GM19397 (cell line): Measurements from ENCODE around the gene CDKN2B-AS1.

Experiments
- ATAC-seq: cut with Tn5 transposase; IDR thresholded peaks from one replicate; pipeline ENCODE4 v1.9.1; 2021; ENCODE audit warnings: mild to moderate bottlenecking, moderate library complexity; ENCODE audit not compliant: unreplicated experiment

The CDKN2B-AS1 gene

DNA sequence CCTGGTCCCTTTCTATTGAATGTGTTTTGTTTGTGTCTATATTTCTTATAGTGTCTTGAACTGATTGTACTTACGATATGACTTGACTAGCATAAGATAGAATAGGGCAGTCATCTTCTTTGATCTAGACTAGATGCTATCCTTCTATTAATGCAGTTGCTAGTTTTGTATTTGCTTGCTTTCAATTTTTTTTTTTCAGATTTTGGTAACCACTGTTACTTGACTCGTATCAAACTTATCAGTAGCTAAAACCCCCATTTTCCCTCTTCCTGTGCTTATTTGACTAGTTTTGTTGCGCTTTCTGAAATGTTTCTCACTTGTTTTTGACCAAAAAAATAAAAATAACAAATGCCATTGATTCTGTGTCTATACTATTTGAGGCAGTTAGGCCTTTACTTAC is 83.5 kb downstream of the CDKN2B-AS1 start:
- no peak for ATAC-seq

DNA sequence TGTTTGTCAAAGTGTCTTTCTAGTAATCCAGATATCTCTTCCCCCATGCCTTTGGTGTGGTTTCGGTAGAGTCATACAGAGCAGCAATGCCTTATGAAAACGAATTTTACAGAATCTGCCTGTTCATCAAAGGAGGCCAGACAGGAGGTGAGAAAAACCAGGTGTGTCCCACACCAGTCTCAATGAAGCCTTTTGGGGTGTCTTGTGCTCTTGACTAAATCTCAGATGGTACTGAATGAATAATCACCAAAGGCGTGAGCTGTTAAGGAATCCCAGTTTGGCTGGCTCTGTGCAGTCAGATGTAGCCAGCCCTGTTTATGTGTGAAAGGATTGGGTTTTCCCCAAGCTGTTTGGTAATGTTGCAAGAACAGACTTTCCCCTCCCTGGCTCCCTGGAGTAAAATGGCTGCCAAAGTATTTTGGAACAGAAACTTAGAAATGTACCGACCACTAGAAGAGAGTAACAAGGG is 85.3 kb downstream of the CDKN2B-AS1 start:
- peak; percentile 91 for ATAC-seq

DNA sequence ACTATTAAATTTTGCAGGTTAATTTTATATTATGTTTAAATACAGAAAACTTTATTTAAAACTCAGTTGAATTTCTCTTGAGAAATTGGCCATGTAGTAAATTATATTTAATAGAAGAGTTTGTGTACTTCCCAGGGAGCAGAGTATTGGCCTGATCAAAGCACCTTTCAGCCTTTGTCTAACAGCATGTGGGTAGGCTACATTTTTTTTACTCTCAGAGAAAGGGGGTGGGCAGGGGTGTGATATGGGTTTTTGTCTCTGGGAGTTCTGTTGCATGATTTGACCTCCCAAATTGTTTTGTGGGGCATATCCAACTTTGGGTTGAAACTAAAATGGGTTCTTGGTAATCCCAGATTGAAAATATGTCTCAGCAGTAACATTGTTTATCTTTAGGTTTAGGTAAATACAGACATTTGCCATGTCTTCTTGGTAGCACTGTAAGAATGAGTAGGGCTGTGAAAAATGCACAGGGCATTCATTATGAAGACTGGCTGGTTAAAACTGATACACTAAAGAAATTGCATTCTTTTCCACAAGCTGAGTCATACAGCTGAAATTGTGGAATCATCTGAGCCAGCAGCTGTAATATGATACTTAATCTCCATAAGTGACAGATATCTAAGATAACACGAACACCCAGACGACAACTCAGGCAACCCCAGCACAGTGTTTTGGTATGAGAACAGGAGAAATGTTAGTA is 89.9 kb downstream of the CDKN2B-AS1 start:
- no peak for ATAC-seq

DNA sequence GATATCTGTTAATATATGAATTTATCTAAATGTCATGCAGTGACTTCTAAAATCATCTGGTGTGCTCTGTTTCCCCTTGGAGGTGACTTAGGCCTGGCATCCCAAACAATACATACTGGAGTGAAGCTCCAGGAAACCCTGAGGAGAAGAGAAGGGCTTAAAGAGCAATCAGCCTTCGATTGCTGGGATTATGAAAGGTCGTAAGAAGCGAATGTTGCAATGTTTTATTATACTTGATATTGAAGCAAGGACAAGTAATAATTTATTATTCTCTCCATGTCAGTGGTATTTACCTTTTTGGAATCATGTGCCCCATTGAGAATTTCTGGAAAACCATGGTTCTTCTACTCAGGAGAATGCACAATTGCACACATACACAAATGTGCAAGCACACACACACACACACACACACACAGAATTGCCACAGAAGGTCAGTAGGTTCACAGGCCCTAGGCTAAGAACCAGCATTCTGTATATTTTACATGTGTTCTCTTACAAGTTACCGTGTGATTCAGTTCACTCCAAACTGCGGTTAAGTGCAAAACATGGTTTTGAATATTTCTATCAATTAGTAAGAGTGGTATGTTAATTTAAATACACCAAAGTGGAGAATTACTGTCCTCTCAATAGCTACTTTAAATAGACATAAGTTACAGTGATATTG is 93.6 kb downstream of the CDKN2B-AS1 start:
- no peak for ATAC-seq

DNA sequence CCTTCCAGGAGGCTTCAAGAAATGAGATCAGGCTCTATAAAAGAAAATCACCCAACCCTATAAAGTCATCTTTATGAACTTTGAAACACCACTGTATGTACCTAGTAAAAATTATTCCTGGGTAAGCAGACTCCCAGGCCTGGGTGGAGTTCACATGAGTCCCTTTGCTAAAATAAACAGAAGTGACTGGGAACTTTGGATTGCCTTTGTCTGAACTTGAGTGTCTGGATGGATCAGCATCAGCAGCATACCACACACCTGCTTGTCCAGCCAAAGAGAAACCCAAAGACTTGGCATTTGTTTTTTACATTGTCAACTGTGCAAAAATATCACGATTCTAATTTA is 94.1 kb downstream of the CDKN2B-AS1 start:
- no peak for ATAC-seq

DNA sequence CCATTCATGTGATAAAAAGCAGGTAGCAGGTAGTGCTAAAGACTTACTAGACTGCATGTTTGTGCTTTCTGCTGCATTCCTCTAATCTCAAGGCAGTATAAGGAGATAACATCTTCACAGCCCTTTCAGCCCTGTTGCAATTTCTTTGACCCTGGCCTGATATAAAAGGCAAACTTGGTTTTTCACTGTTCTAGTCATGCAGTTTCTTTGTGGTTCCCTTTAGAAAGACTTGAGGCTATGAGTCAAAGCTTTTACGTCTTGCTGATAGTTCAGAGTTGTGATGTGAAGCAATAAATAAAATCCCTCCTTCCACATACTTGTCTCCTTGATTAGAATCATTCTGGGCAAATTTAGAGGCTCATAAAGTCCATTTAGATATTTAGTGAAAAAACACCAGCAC is 103.1 kb downstream of the CDKN2B-AS1 start:
- ATAC-seq, result no peak

DNA sequence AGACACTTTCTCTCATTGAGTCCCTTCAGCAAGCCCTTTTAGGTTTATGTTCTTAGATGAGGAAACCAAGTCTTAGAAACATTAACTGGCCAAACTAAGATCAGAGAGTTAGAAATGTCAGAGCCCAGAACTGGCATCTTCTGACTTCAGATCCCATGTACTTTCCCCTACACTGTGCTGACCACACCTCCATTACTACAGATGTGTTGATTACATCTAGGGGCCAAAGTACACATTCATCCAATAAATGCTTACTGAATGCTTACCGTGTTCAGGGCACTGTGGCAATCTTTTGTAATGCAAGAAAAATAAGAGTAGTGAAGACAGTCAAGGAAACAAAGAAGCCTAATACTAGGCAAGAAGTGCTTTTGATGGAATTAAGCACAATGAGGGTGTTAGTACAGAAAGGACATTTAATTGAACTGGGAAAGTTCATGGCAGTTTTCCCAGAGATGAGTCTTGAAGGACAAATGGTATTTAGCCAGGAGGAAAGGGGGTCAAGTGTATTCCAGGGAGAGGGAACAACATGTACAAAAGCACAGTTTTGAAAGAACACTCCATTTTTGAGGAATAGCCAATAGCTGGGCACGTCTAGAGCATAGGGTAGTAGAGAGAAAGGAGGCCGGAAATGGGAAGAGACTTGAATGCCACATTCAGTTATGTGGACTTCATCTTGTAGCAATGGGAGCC is 104.2 kb downstream of the CDKN2B-AS1 start:
- ATAC-seq, result no peak

DNA sequence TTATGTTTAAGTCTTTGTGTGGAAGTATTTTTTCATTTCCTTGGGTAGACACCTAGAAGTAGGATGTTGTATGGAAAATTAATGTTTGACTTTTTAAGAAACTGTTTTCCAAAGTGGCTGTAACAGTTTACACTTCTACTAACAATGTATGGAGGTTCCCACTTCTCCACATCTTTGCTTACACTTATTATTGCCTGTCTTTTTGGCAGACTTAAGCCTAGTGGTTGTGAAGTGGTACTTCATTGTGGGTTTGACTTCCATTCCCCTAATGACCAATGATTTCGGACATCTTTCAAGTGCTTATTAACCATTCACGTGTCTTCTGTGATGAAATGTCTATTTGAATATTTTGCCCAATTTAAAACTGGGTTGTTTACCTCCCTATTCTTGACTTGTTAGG is 106.0 kb downstream of the CDKN2B-AS1 start:
- ATAC-seq, result no peak

DNA sequence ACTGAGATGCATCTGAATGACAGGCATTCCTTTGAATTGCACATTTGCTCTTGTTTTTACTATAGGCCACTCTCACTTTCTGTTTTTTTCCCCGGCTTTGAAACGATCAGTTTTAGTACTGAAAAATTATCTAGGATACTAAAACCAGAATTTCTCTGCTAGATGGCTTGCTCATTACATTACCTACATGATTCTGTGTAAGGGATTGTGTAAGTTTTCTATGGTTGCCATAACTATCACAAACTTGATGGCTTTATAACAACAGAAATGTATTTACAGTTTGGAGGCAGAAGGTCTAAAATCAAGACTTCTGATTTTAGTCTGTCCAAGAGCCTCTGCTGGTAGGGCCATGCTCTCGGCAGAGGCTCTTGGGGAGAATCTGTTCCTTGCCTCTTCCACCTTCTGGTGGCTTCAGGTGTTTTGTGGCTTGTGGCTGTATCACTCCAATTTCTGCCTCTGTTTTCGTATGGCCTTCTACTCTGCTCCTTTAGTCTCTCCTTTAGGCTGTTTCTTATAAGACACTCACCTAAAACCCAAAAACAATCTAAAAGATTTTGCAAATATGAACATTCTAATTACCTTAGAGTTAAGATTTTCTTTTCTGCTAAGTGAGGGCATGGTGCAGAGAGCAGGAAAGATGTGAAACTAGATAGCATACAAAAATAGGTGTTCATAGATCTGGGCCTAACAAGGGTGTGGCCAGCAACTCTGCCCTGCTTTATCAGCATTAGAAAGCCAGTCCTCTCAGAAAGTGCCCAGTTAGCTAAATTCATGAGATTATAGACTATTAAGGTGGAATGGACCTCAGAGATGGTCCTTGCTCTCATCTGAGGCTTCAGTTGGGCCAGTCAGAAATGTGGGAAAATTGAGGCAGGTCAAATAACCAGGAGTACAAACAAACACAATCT is 107.8 kb downstream of the CDKN2B-AS1 start:
- no peak for ATAC-seq

DNA sequence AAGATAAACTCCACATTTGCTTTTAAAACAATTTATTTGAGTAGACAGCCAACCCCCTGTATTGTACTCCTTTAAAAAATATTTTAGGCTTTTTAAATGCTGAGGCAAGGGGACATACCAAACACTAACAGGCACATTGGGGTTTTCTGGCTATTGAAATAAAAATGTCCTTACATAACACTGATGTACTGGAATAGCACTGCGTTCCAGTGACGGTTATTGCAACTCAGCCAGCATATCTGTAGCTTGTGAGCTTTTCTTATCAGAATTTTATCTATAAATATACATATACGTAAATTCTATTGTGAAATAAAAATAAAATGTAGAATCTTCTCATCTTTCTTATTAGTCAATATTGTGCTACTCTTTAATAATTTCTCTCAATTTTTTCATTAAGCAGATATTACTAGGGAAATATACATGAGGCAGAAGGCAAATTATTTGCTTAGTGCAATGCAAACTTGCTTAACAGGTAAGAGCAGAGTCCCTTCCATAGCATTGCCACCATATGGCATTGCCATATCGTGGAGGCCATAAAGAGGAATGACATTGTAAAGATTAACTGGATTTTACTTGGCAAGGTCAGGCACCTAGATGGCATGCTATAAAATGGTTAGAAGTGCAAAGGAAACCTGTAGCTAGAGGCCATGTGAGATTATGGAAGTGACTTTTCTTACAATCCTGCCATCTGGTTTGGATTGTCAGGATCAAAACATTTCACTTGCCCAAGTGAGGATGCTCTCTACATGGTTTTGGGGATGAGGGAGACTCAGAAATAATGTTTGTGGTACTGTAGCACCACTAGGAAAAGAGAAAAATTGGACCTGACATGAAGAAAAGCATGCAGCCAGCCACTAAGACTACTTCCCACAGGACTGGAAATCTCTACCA is 109.3 kb downstream of the CDKN2B-AS1 start:
- no peak for ATAC-seq

DNA sequence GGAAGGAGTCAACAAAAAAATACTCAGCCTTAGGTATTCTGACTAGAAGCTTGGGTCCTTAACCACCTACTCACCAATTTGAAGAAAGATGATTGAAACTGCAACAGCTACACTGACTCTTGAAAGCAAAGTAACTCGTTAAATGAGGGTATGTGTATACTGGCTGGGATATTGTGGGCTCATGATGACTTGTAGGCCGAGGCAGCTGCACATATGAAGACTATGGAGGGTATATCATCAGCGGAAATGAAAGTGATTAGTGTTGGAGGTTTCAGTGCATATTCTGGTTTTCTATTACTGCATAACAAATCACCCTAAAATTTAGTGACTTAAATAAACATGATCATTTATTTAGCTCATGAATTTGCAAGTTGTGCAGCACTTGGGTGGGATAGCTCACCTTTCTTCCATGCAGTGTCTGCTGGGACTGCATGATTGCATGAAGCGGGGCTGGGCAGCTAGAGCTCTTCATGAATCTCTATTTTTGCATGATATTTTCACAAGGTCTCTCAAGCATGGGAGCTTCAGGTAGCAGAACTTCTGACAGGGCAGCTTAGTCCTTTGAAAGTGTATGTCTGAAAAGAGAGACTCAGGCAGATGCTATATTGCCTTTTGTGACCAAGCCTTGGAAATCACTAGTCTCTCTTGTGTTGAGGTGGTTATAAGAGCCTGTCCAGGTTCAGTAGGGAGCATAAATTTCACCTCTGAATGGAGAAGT is 110.6 kb downstream of the CDKN2B-AS1 start:
- peak; percentile 98 for ATAC-seq

DNA sequence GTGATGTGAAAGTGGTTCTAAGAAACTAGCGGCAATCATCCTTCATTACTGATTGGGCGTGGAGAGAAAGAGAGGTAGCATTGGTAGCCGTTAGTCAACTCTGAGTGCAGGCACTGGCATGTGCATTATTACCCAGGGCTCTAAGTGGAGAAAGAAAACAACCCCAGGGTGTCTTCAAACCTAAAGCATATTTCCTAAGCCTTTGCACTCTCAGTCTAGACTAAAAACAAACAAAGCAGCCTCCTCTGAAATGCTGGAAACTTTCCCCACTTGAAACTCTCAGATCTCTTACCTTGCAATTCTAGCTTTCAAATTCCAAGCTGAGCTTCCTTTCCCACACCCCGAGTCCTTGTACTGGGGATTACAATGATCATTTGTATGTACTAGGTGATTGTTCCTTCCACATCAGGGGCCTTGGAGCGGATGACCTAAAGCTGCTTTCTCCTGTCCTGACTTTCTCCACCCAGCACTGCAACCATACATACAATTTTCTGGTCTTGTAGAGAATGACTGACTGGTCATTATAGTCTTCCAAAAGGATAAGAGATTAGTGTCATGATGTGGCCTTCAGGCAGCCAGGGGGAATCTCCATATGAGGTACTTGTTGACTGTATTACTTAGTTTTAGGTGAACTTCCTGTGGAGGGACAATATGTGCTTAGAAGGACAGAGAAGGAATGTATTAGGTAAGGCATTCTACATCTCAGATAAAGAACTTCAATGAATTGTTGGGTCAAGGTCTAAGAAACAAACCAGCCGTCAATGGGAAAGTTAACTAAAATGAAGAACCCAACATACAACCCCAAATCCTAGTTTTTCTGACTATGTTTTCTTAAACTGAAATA is 112.8 kb downstream of the CDKN2B-AS1 start:
- no peak for ATAC-seq

DNA sequence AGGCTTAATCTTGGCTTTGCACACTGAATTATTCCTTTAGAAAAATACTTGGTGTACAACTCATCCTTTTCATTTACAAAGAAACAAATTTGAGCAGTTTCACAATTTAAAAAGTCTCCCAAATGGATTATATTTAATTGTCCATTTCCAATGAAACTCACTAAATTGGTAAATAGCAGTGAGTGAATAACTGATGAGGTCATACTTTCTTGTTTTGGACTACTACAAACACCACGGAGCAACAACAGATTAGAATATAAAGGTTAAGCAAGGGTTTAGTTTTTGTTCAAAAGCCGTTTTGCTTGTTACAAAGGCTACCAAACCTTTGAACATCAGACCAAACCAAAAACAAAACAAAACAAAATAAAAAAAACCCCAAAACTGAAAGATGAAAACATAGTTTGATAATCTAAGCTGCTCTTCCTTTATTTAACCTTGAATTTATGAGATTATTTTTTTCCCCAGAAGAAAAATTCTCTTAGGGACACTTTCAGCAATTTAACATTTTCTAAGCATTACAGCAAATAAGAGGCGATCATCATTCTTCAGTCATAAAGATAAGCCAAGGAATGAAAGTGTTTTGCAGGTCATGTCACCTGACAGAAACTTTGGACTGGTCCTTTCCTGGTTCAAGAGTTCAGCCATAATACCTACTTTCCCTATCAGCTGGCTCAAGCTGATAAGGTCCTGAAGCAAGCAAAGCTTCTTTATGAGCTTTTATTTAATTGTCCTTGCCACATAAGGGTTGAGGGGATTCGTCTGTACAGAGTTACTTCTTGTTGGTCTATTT is 114.2 kb downstream of the CDKN2B-AS1 start:
- no peak for ATAC-seq

DNA sequence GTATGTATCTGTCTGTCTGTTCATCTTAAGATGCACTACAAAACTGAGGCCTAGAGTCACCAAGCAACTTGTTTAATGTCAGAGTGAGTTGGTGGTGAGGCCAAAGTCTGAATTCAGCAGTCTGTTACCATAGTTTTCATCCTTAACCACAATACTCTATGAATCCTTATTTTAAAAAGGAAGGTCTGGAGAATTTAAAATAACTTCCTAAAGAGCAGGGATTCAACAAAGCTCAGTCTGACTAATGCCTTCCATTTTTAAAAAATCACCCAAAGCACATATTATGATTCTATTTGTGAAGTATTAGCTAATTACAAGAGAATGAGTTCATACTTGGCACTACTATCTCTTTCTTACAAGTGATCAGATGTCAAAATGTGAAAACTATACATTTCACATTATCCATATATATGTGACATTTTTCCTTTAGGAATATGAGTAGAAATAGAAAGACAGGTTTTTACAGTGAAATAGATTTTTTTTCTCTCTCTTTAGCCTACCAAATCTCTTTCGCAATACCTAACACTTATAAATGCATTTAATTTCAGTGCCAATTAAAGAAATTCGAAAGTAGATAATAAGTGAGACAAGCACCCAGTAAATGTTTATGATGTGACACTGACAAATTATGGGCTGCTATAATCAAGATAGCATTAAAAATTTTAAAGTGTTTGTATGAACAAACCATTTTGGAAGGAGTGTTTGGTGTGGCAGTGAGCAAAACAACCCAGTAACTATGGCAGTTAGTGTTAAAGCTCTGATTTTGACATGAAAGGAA is 116.8 kb downstream of the CDKN2B-AS1 start:
- no peak for ATAC-seq

DNA sequence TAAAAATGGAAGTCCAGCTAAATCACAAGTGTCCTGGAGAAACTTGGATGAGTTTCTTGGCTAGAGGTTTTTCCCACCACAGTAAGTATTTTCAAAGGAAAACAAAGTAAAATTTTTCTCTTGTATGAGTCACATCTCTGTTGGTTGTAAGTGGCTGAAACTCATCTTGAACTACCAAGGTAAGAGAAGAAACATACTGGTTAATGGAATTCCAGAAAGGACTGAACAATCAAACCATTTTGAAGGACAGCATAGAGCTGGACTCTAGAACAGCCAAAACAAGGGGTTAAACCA is 117.3 kb downstream of the CDKN2B-AS1 start:
- no peak for ATAC-seq

DNA sequence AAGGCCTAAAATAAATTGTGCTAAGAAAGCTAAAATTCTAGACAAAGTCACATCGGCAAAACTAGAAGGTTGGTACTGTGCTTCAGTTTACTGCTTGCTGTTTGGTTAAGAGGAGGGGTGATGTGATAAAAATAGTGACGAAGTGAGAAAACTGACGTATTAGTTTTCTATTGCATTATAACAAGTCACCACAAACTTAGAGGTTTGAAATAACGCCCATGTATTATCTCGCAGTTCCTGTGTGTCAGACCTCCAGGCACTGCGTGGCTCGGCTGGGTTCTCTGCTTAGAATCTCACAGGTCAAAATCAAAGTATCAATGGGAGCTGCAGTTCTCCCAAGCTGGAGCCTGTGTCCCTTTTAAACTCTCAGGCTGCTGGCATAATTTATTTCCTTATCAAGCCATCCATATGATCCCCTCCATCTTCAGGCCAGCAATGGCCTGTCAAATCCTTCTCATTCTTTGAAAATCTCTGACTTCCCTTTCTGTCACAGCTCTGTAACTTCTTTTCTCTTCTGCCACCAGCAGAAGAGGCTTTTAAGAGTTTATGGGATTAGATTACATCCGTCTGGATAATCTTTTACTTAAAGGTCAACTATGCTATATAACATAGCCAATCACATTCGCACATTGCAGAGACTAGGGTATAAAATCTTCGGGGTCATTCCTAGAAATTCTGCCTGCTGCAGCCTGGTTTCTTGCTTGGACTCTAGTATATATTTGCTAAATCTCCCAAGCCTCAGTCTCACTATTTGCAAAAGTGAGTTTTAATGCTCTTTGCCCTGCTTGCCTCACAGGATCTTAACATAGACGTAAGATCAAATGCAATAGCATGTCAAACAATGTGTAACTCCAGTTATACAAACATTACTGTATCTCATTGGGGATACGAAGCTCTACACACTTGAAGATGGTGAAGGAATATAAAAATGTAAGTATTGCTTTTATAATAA is 118.6 kb downstream of the CDKN2B-AS1 start:
- no peak for ATAC-seq
